Right kidney (tissue), 1 donor: ENCODE measurements around the gene CRYGN.
A peak's percentile ranks its signal among the peaks of the same experiment; 100 is the strongest.

Experiments
- DNase-seq: peaks from one replicate; pipeline ENCODE4 v3.0.0-alpha.2; 2016

The CRYGN gene

GRCh38 chr7:151425670-151426440 is 14.1 kb downstream of the CRYGN start:
- DNase-seq: peak; percentile 2

- DNase-seq: no peak
These were observed 15.1 kb downstream of the CRYGN start for GRCh38 chr7:151424799-151425198.

GRCh38 chr7:151423936-151424335 is 16.0 kb downstream of the CRYGN start:
- DNase-seq: no peak

GRCh38 chr7:151423226-151423625 is 16.7 kb downstream of the CRYGN start:
- DNase-seq: no peak

- DNase-seq: no peak
These were observed 17.7 kb downstream of the CRYGN start for GRCh38 chr7:151422212-151422611.

- DNase-seq: no peak
These were observed 19.8 kb downstream of the CRYGN start for GRCh38 chr7:151420144-151420543.

GRCh38 chr7:151416941-151417315 is 23.0 kb downstream of the CRYGN start:
- peak; percentile 38 for DNase-seq

GRCh38 chr7:151416112-151416940 is 23.6 kb downstream of the CRYGN start:
- no peak for DNase-seq

GRCh38 chr7:151415375-151416105 is 24.4 kb downstream of the CRYGN start:
- DNase-seq: no peak

- no peak for DNase-seq
These were observed 26.7 kb downstream of the CRYGN start for GRCh38 chr7:151413241-151413640.

GRCh38 chr7:151412318-151412717 is 27.6 kb downstream of the CRYGN start:
- no peak for DNase-seq

GRCh38 chr7:151411551-151411950 is 28.4 kb downstream of the CRYGN start:
- DNase-seq: no peak

- DNase-seq: peak; percentile 89
These were observed 29.2 kb downstream of the CRYGN start for GRCh38 chr7:151410405-151411390.

- peak; percentile 79 for DNase-seq
These were observed 30.1 kb downstream of the CRYGN start, which contains the start of gene WDR86 for GRCh38 chr7:151409667-151410404. WDR86 (minus strand) TSS chr7:151410038; CDS start chr7:151409589, 449 bp downstream.

GRCh38 chr7:151408839-151409666 is 30.9 kb downstream of the CRYGN start:
- DNase-seq: peak; percentile 79

GRCh38 chr7:151408498-151408838 is 31.5 kb downstream of the CRYGN start:
- no peak for DNase-seq

GRCh38 chr7:151406886-151407583 is 32.9 kb downstream of the CRYGN start:
- DNase-seq: no peak

GRCh38 chr7:151406051-151406875 is 33.7 kb downstream of the CRYGN start:
- no peak for DNase-seq
